GM12878 (cell line): ENCODE measurements around the gene INPP4B. TPM values are rescaled to one million over a fixed set of nuclear protein-coding genes. Genes with fewer than 3 reads are reported as not detected.
"Not testable (repeated sequence)": the region's sequence is repeated elsewhere in the genome, so short reads cannot be mapped to it uniquely, and the experiment has no call there.

ENCODE experiments used
- ATAC-seq: fragments of 200-7000 bp; cut with Tn5 transposase; 3 replicates; pipeline ENCODE4 v1.9.1; 2020; ENCODE audit warnings: mild to moderate bottlenecking, moderate library complexity
- BruUV-seq: library from RNA; stranded (reverse); fragments of 400-500 nt; replicated peaks from 2 replicates; lab custom pipeline; 2021; lab: Mats Ljungman, UMichigan
- CTCF ChIA-PET: fragments of 300-600 bp; sonication (Branson Sonifier 250); formaldehyde crosslinking; extraction: SDS; loops from one replicate; lab custom pipeline; 2021; ENCODE audit warnings: inconsistent platforms; lab: Yijun Ruan, JAX
- POLR2A ChIA-PET: fragments of 350-600 bp; formaldehyde crosslinking; extraction: SDS; loops from one replicate; lab custom pipeline; 2021; ENCODE audit warnings: inconsistent platforms; lab: Charles Lee
- RAD21 ChIA-PET: fragments of 300-600 bp; sonication (Branson Sonifier 250); formaldehyde crosslinking; loops from one replicate; lab custom pipeline; 2023; ENCODE audit warnings: antibody characterized with exemption; ENCODE audit not compliant: unreplicated experiment; lab: Charles Lee
- SMC1A ChIA-PET: fragments of 300-600 bp; sonication (Branson Sonifier 250); formaldehyde crosslinking; loops from one replicate; lab custom pipeline; 2023; ENCODE audit not compliant: unreplicated experiment, uncharacterized antibody; lab: Charles Lee
- DNase-seq: peaks from one replicate; pipeline ENCODE4 v3.0.0-alpha.2; 2011; ENCODE audit warnings: low read depth, low spot score
- FAIRE-seq: peaks from 3 replicates; lab custom pipeline; 2011; peaks lifted over from hg19 to GRCh38; lab: Jason Lieb, UNC
- H2AFZ ChIP-seq: 2 replicates; pipeline ENCODE4 v1.6.0; 2011; ENCODE audit warnings: low read depth, low read length, control low read depth; ENCODE audit not compliant: control insufficient read depth
- H3K27ac ChIP-seq: 2 replicates; pipeline ENCODE4 v1.5.1; 2011; ENCODE audit warnings: control low read depth; ENCODE audit not compliant: control insufficient read depth, insufficient read depth
- H3K27me3 ChIP-seq, 2 experiments: replicated peaks in 1 of 2; 2 replicates each; pipeline versions ENCODE4 v1.6.0 to v1.6.1; 2011; ENCODE audit warnings: low read length in 1 of 2; ENCODE audit not compliant: control insufficient read depth in 2 of 2, insufficient read depth in 2 of 2
- H3K36me3 ChIP-seq, 2 experiments: 2 replicates each; pipeline ENCODE4 v1.5.1; 2011; ENCODE audit warnings: low read length in 1 of 2; ENCODE audit not compliant: control insufficient read depth in 2 of 2, insufficient read depth in 2 of 2
- H3K4me1 ChIP-seq: 2 replicates; pipeline ENCODE4 v1.6.1; 2011; ENCODE audit warnings: mild to moderate bottlenecking, low read length, moderate library complexity, mixed read lengths; ENCODE audit not compliant: control insufficient read depth, insufficient read depth
- H3K4me2 ChIP-seq: 2 replicates; pipeline ENCODE4 v1.6.0; 2011; ENCODE audit warnings: control low read depth; ENCODE audit not compliant: control insufficient read depth, insufficient read depth
- H3K4me3 ChIP-seq: fragments of 200-600 bp; sonication (generic); 2 replicates; pipeline ENCODE4 v1.5.1; 2016
- H3K79me2 ChIP-seq: 2 replicates; pipeline ENCODE4 v1.6.0; 2011; ENCODE audit warnings: low read length; ENCODE audit not compliant: control insufficient read depth, insufficient read depth
- H3K9ac ChIP-seq: 2 replicates; pipeline ENCODE4 v1.8.0; 2011; ENCODE audit warnings: low read length, control low read depth, mixed read lengths; ENCODE audit not compliant: control insufficient read depth, insufficient read depth
- H3K9me3 ChIP-seq: replicated peaks from 3 replicates; pipeline ENCODE4 v1.5.1; 2011; ENCODE audit warnings: mild to moderate bottlenecking, low read length; ENCODE audit not compliant: control insufficient read depth, insufficient read depth
- H4K20me1 ChIP-seq: 2 replicates; pipeline ENCODE4 v1.6.0; 2011; ENCODE audit not compliant: control insufficient read depth, insufficient read depth
- JUNB ChIP-seq: IDR thresholded peaks from 2 replicates; pipeline ENCODE4 v1.6.1; 2016; ENCODE audit warnings: antibody characterized with exemption, mild to moderate bottlenecking
- MTA2 ChIP-seq: fragments of 450-650 bp; IDR thresholded peaks from 2 replicates; pipeline ENCODE4 v1.6.1; 2016; ENCODE audit warnings: low read depth, mild to moderate bottlenecking, moderate library complexity
- NR2C2 ChIP-seq: IDR thresholded peaks from 2 replicates; pipeline ENCODE4 v1.6.1; 2011; ENCODE audit warnings: borderline replicate concordance, low read depth; ENCODE audit not compliant: control insufficient read depth, insufficient read length
- RAD51 ChIP-seq: fragments of 450-650 bp; IDR thresholded peaks from 2 replicates; pipeline ENCODE4 v1.6.1; 2016; ENCODE audit warnings: moderate library complexity, mild to moderate bottlenecking, inconsistent platforms
- RB1 ChIP-seq: fragments of 450-650 bp; formaldehyde crosslinking; IDR thresholded peaks from 2 replicates; pipeline ENCODE4 v1.6.1; 2017; ENCODE audit warnings: mild to moderate bottlenecking, borderline replicate concordance
- WGBS: methylation state at CpG from one replicate; pipeline ENCODE4 v1.1.6; 2016; ENCODE audit warnings: low lambda C conversion rate; ENCODE audit not compliant: insufficient replicate concordance, insufficient coverage; ENCODE audit errors: missing lambda C conversion rate; 5-methylcytosine and 5-hydroxymethylcytosine counted together
- in situ Hi-C: fragments of 300-500 bp; cut with MboI; formaldehyde crosslinking; loops from 9 replicates; pipeline ENCODE4 v1.14.3; 2018; ENCODE audit warnings: mixed read lengths
- intact Hi-C: fragments of 100-400 bp; cut with micrococcal nuclease; formaldehyde crosslinking; loops from one replicate; pipeline ENCODE4 v1.14.2; 2022; ENCODE audit not compliant: unreplicated experiment
- polyA plus RNA-seq, 11 experiments: library from polyadenylated mRNA; depleted of rRNA in 4 of 11; unstranded in 6 of 11; stranded (reverse) in 5 of 11; fragments of >200 nt; fragmentation: Nextera tagmentation in 4 of 11; fragmentation: Illumina TruSeq in 1 of 11; extraction: Ambion mirVana in 4 of 11; extraction: Trizol in 1 of 11; gene quantifications; 1 replicate in 1 of 11; 2 replicates in 10 of 11; pipeline versions ENCODE4 v1.2.1 to v1.2.3, GENCODE V29; 2011 to 2016; ENCODE audit warnings: inconsistent platforms in 2 of 11, missing spikeins in 2 of 11, low read depth in 1 of 11
- total RNA-seq, 4 experiments: library from RNA; depleted of rRNA in 3 of 4; stranded (reverse); fragments of >200 nt in 3 of 4; fragmentation: Illumina TruSeq in 1 of 4; extraction: Trizol in 1 of 4; gene quantifications; 2 replicates each; pipeline versions ENCODE4 v1.2.1 to v1.2.3, GENCODE V29; 2013 to 2021
- TF ChIP-seq, protein P1 (sequence below): fragments of 450-650 bp; IDR thresholded peaks from 2 replicates; pipeline ENCODE4 v1.6.1; 2017; ENCODE audit warnings: low read depth, mild to moderate bottlenecking, moderate library complexity

Gene INPP4B
- total and polyA plus RNA-seq, 10 of the 15 experiments (the other 5 are each of a cell fraction or from before 2014, with no cell fraction given) = 0.53 to 11.2 (median 0.95) TPM

DNA sequence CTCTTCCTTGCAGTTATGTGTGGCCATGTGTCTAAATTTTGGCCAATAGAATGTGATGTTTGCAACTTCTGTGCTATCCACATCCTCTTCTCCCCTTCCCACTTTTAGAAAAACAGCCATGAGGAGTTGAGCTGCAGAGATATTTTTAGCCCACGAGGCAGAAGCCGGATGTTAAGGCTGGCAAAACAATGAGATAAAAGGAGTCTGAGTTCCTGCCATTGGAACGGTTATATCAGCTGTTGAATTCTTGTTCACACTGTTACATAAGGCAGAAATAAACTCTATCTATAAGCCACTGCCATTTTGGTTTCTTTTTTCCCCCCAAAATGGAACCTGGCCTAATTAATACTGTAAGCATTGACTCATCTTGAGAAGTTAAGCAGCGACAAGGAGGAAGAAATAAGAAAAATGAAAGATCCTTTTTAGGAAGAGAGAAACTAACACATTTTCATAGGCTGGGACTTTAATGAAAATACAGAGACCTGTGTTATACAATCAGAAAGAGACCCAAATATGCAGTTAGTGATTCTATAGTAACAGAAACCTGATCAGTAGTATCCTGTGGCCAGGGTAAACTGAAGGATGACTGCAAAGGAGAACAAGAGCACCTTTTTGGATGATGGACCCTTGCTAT, 200.5 kb downstream of the INPP4B start:
- TF ChIP-seq, protein P1, sequence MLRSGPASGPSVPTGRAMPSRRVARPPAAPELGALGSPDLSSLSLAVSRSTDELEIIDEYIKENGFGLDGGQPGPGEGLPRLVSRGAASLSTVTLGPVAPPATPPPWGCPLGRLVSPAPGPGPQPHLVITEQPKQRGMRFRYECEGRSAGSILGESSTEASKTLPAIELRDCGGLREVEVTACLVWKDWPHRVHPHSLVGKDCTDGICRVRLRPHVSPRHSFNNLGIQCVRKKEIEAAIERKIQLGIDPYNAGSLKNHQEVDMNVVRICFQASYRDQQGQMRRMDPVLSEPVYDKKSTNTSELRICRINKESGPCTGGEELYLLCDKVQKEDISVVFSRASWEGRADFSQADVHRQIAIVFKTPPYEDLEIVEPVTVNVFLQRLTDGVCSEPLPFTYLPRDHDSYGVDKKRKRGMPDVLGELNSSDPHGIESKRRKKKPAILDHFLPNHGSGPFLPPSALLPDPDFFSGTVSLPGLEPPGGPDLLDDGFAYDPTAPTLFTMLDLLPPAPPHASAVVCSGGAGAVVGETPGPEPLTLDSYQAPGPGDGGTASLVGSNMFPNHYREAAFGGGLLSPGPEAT = 0 out of 2 replicates have a peak, but pooled peaks have one; percentile 43
- TF ChIP-seq JUNB (no peak), NR2C2 (no peak), RB1 (no peak), RAD51 (no peak), MTA2 (peak; percentile 44)
- no peaks in the 10 kb centered on the region for H3K36me3 ChIP-seq
- H3K4me3 ChIP-seq = no peak overlapping the region
- SMC1A ChIA-PET = interaction anchor here (0.6 to 1.7 kb wide), 5 partner anchors 72 to 239 kb away, joined by 3 to 6 read pairs (median 4); no protein-coding TSS in a partner anchor
- ATAC-seq (peak; percentile 87), FAIRE-seq (no peak), DNase-seq (no peak)
- no peak overlapping the region for H2AFZ ChIP-seq
- no peak overlapping the region for H3K4me2 ChIP-seq
- no peaks in the 10 kb centered on the region for H3K27me3 ChIP-seq
- H3K4me1 ChIP-seq = no peaks in the 10 kb centered on the region
- no peaks in the 10 kb centered on the region for H4K20me1 ChIP-seq
- intact Hi-C loops = no loop called here
- POLR2A ChIA-PET = no interaction called here
- WGBS = 3% methylated on average over 4 of the region's 4 CpGs
- RAD21 ChIA-PET = interaction anchor here (0.7 to 0.9 kb wide), 2 partner anchors 11 to 58 kb away, joined by 3 read pairs; no protein-coding TSS in a partner anchor
- CTCF ChIA-PET = no interaction called here
- no peak overlapping the region for H3K27ac ChIP-seq
- in situ Hi-C loops = no loop called here
- H3K9me3 ChIP-seq = no peaks in the 10 kb centered on the region
- H3K9ac ChIP-seq = no peak overlapping the region
- no TSS peak for BruUV-seq
- no peaks in the 10 kb centered on the region for H3K79me2 ChIP-seq

DNA sequence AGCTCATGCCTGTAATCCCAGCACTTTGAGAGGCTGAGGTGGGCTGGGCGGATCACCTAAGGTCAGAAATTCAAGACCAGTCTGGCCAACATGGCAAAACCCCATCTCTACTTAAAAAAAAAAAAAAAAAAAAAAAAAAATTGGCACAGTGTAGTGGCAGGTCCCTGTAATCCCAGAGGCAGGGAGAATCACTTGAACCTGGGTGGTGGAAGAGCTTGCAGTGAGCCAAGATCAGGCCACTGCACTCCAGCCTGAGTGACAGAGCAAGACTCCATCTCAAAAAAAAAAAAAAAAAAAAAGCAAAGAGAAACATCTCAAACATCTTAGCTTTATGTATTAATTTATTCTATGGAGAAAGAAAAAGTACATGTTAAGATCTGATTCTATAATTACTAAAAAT, 201.5 kb downstream of the INPP4B start:
- ChIA-PET CTCF (interaction anchor here (0.6 kb wide), 2 partner anchors 43 to 60 kb away, joined by 3 read pairs; no protein-coding TSS in a partner anchor), POLR2A (interaction anchor here (0.6 to 0.9 kb wide), 3 partner anchors 69 to 442 kb away, joined by 3 to 7 read pairs (median 4); no protein-coding TSS in a partner anchor)
- not testable (repeated sequence) for FAIRE-seq

More for the DNA sequence above, 201.5 kb downstream of the INPP4B start:
- in situ Hi-C loops, H3K4me3 ChIP-seq, BruUV-seq, H3K4me1 ChIP-seq, H3K9me3 ChIP-seq, H3K79me2 ChIP-seq, H3K4me2 ChIP-seq, H3K27ac ChIP-seq, H3K27me3 ChIP-seq, H3K36me3 ChIP-seq, DNase-seq, H3K9ac ChIP-seq, intact Hi-C loops, ATAC-seq, H2AFZ ChIP-seq, H4K20me1 ChIP-seq: not testable (repeated sequence)
- ChIA-PET SMC1A (interaction anchor here (0.7 to 1.7 kb wide), 7 partner anchors 10 to 331 kb away, joined by 3 to 6 read pairs (median 4); no protein-coding TSS in a partner anchor), RAD21 (interaction anchor here (0.7 kb wide), 1 partner anchor 71 kb away, joined by 3 read pairs; no protein-coding TSS in a partner anchor)
- 0% methylated on average over 1 of the region's 1 CpG for WGBS
